Measurements from ENCODE around the gene PTPRA. TPM values are rescaled to one million over a fixed set of nuclear protein-coding genes. Genes with fewer than 3 reads are reported as not detected.

PTPRA gene
- total and polyA plus RNA-seq, 2 of the 13 experiments (the other 11 are each of a cell fraction or from before 2014, with no cell fraction given): 47.2 to 127 TPM

- TF ChIP-seq ZNF691 (CRISPR knock-in tag; IDR thresholded peaks at IDR 0.05; ENCODE audit: borderline replicate concordance, low read depth) (no peak; the same call in 1 of the 2 replicates), YEATS2 (CRISPR knock-in tag; IDR thresholded peaks at IDR 0.05; ENCODE audit: borderline replicate concordance) (no peak), ZBTB34 (CRISPR knock-in tag; IDR thresholded peaks at IDR 0.05) (no peak), NFE2L1 (CRISPR knock-in tag; IDR thresholded peaks at IDR 0.05; ENCODE audit: borderline replicate concordance) (0 out of 2 replicates have a peak, but pooled peaks have one; percentile 8), ZNF574 (CRISPR knock-in tag; IDR thresholded peaks at IDR 0.05) (no peak), NFIB (CRISPR knock-in tag; IDR thresholded peaks at IDR 0.05; ENCODE audit: borderline replicate concordance) (no peak), LRRFIP1 (CRISPR knock-in tag; conservative IDR thresholded peaks at IDR 0.05) (no peak), MEF2D (CRISPR knock-in tag; IDR thresholded peaks at IDR 0.05) (no peak), TERF1 (CRISPR knock-in tag; IDR thresholded peaks at IDR 0.05) (0 out of 2 replicates have a peak, but pooled peaks have one; percentile 11)
These were observed 1.4 kb upstream of the PTPRA start (continued) for GRCh38 chr20:2871661-2872458.
